Gastrocnemius medialis (tissue), 4 donors: Measurements from ENCODE around the gene SMIM45.

ENCODE experiments used
- ATAC-seq, 2 donors: fragments of 150-250 bp; one replicate each; pipeline ENCODE4 v1.9.1; 2016
- DNase-seq, 2 donors: peaks; one replicate each; pipeline ENCODE4 v3.0.0-alpha.2; 2019
- H3K27ac ChIP-seq, 4 donors: fragments of 200-600 bp; sonication (generic); 1 replicate in 1 of 4; 2 replicates in 3 of 4; pipeline ENCODE4 v1.5.1; 2016 to 2018; ENCODE audit warnings: mild to moderate bottlenecking in 2 of 4, moderate library complexity in 1 of 4
- H3K27me3 ChIP-seq, 3 donors: fragments of 200-600 bp; sonication (generic) in 2 of 3; 1 replicate in 1 of 3; 2 replicates in 2 of 3; pipeline versions ENCODE4 v1.5.1 to v1.6.0; 2016 to 2019; ENCODE audit warnings: mild to moderate bottlenecking in 1 of 3, moderate library complexity in 1 of 3
- H3K36me3 ChIP-seq, 2 donors: fragments of 200-600 bp; sonication (generic) in 1 of 2; one replicate each; pipeline ENCODE4 v1.5.1; 2017 to 2018
- H3K4me1 ChIP-seq, 2 donors: fragments of 200-600 bp; sonication (generic) in 1 of 2; one replicate each; pipeline ENCODE4 v1.5.1; 2016 to 2017; ENCODE audit warnings: mild to moderate bottlenecking in 2 of 2
- H3K4me3 ChIP-seq, 4 donors: fragments of 200-600 bp; sonication (generic) in 3 of 4; 1 replicate in 1 of 4; 2 replicates in 3 of 4; pipeline ENCODE4 v1.5.1; 2016 to 2019; ENCODE audit warnings: mild to moderate bottlenecking in 2 of 4
- H3K9me3 ChIP-seq, 3 donors: fragments of 200-600 bp; sonication (generic) in 2 of 3; 1 replicate in 1 of 3; 2 replicates in 2 of 3; pipeline ENCODE4 v1.5.1; 2016 to 2019
- CTCF ChIP-seq, 5 experiments: fragments of 450-650 bp in 3 of 5; fragments of 200-600 bp in 2 of 5; sonication (generic) in 2 of 5; IDR thresholded peaks in 4 of 5; conservative IDR thresholded peaks in 1 of 5; 1 replicate in 4 of 5; 2 replicates in 1 of 5; pipeline ENCODE4 v1.5.1; 2016 to 2019; ENCODE audit warnings: antibody characterized with exemption in 5 of 5, mild to moderate bottlenecking in 3 of 5, moderate library complexity in 3 of 5
- POLR2A ChIP-seq, 2 donors: fragments of 450-650 bp; IDR thresholded peaks; one replicate each; pipeline ENCODE4 v1.6.1; 2017; ENCODE audit warnings: antibody characterized with exemption in 2 of 2, mild to moderate bottlenecking in 2 of 2, moderate library complexity in 2 of 2
- in situ Hi-C, 4 donors: fragments of 200-750 bp; cut with MboI; loops; one replicate each; pipeline versions ENCODE4 v1.15.0 to v1.8.0; 2017; ENCODE audit warnings: low sequenced_read_pairs in 4 of 4
- intact Hi-C: fragments of 100-400 bp; cut with DNase I; formaldehyde crosslinking; loops from one replicate; pipeline ENCODE4 v1.15.1; 2023; ENCODE audit warnings: low total_unique reads

The SMIM45 gene

GRCh38 chr22:41906822-41907221 lies 45.1 kb upstream of the SMIM45 start:
- Histone ChIP-seq H3K27me3 (peaks cover 12 to 15% (median 12%) of the 10 kb centered on the region in 3 donors), H3K9me3 (no peaks in the 10 kb centered on the region), H3K4me3 (no peak overlapping the region), H3K36me3 (peaks cover 0 to 22% of the 10 kb centered on the region in 2 donors), H3K27ac (no peak overlapping the region), H3K4me1 (peaks cover 9 to 19% of the 10 kb centered on the region in 2 donors)
- no peak for DNase-seq
- in situ Hi-C loops (no loop called here), intact Hi-C loops (no loop called here)
- TF ChIP-seq POLR2A (IDR thresholded peaks at IDR 0.05) = no peak
- no peak for TF ChIP-seq CTCF (IDR thresholded peaks at IDR 0.05 in 4 of 5, conservative IDR thresholded peaks at IDR 0.05 in 1 of 5)
- ATAC-seq = no peak

GRCh38 chr22:41907436-41908401 lies 44.2 kb upstream of the SMIM45 start:
- Histone ChIP-seq H3K36me3 (peaks cover 0 to 22% of the 10 kb centered on the region in 2 donors), H3K4me3 (no peak overlapping the region)
- intact Hi-C loops = no loop called here

GRCh38 chr22:41908411-41909309 lies 43.3 kb upstream of the SMIM45 start:
- intact Hi-C loops (no loop called here), in situ Hi-C loops (no loop called here)
- Histone ChIP-seq H3K4me3 (no peak overlapping the region), H3K27me3 (peaks cover 29 to 31% (median 31%) of the 10 kb centered on the region in 3 donors), H3K36me3 (peaks cover 0 to 17% of the 10 kb centered on the region in 2 donors), H3K9me3 (no peaks in the 10 kb centered on the region), H3K4me1 (peaks cover 5 to 13% of the 10 kb centered on the region in 2 donors), H3K27ac (no peak overlapping the region)
- no peak for DNase-seq
- TF ChIP-seq CTCF (IDR thresholded peaks at IDR 0.05 in 4 of 5, conservative IDR thresholded peaks at IDR 0.05 in 1 of 5) (no peak), POLR2A (IDR thresholded peaks at IDR 0.05) (no peak)
- ATAC-seq = no peak

More at GRCh38 chr22:41907436-41908401, 44.2 kb upstream of the SMIM45 start:
- in situ Hi-C loops = no loop called here
- ATAC-seq = no peak
- H3K27me3 ChIP-seq = peaks cover 20 to 23% (median 21%) of the 10 kb centered on the region in 3 donors
- no peaks in the 10 kb centered on the region for H3K9me3 ChIP-seq
- no peak for DNase-seq
- peaks cover 6 to 17% of the 10 kb centered on the region in 2 donors for H3K4me1 ChIP-seq
- H3K27ac ChIP-seq = no peak overlapping the region
- no peak for TF ChIP-seq POLR2A (IDR thresholded peaks at IDR 0.05)
- TF ChIP-seq CTCF (IDR thresholded peaks at IDR 0.05 in 4 of 5, conservative IDR thresholded peaks at IDR 0.05 in 1 of 5) = no peak

- H3K27me3 ChIP-seq = peaks cover 34 to 36% (median 35%) of the 10 kb centered on the region in 3 donors
- peaks cover 5 to 15% of the 10 kb centered on the region in 2 donors for H3K4me1 ChIP-seq
- H3K4me3 ChIP-seq = peak overlapping the region in 3 of 4 donors; percentile 41 to 49 (median 47)
- H3K27ac ChIP-seq = no peak overlapping the region
- DNase-seq (no peak), ATAC-seq (no peak)
- no peaks in the 10 kb centered on the region for H3K9me3 ChIP-seq
- intact Hi-C loops (no loop called here), in situ Hi-C loops (no loop called here)
- peaks cover 0 to 9% of the 10 kb centered on the region in 2 donors for H3K36me3 ChIP-seq
- TF ChIP-seq CTCF (IDR thresholded peaks at IDR 0.05 in 4 of 5, conservative IDR thresholded peaks at IDR 0.05 in 1 of 5) (no peak), POLR2A (IDR thresholded peaks at IDR 0.05) (no peak)
Observed at GRCh38 chr22:41909310-41910049, 42.5 kb upstream of the SMIM45 start.
